H9 (cell line): ENCODE results near the gene TK2. TPM values are rescaled to one million over a fixed set of nuclear protein-coding genes. Genes with fewer than 3 reads are reported as not detected.

Source experiments
- DNase-seq: peaks from one replicate; pipeline ENCODE4 v3.0.0-alpha.2; 2017
- H2AFZ ChIP-seq: one replicate; pipeline ENCODE4 v1.6.1; 2013; ENCODE audit warnings: mild to moderate bottlenecking, low read length, control low read depth, moderate library complexity
- H2AK5ac ChIP-seq: 2 replicates; pipeline ENCODE4 v1.6.1; 2013; ENCODE audit warnings: low read length, control low read depth, mixed read lengths; ENCODE audit not compliant: insufficient read length
- H2BK120ac ChIP-seq: one replicate; pipeline ENCODE4 v1.6.1; 2013; ENCODE audit warnings: low read depth, mild to moderate bottlenecking, low read length, control low read depth, inconsistent platforms; ENCODE audit not compliant: poor library complexity, severe bottlenecking
- H2BK12ac ChIP-seq: 2 replicates; pipeline ENCODE4 v1.6.1; 2013; ENCODE audit warnings: low read length, control low read depth, mixed read lengths, low read depth; ENCODE audit not compliant: insufficient read length
- H2BK15ac ChIP-seq: 2 replicates; pipeline ENCODE4 v1.6.1; 2013; ENCODE audit warnings: low read depth, low read length, control low read depth
- H2BK20ac ChIP-seq: one replicate; pipeline ENCODE4 v1.6.1; 2013; ENCODE audit warnings: low read depth, mild to moderate bottlenecking, low read length, control low read depth, inconsistent platforms; ENCODE audit not compliant: poor library complexity, severe bottlenecking
- H2BK5ac ChIP-seq: 2 replicates; pipeline ENCODE4 v1.6.1; 2013; ENCODE audit warnings: low read length, control low read depth, mixed read lengths; ENCODE audit not compliant: insufficient read length
- H3K14ac ChIP-seq: 2 replicates; pipeline ENCODE4 v1.6.1; 2013; ENCODE audit warnings: low read length, control low read depth; ENCODE audit not compliant: insufficient read depth
- H3K18ac ChIP-seq: 2 replicates; pipeline ENCODE4 v1.6.1; 2013; ENCODE audit warnings: low read depth, mild to moderate bottlenecking, mixed read lengths, low read length, control low read depth; ENCODE audit not compliant: insufficient read length
- H3K23ac ChIP-seq: 2 replicates; pipeline ENCODE4 v1.6.1; 2013; ENCODE audit warnings: low read length, control low read depth, mixed read lengths, low read depth; ENCODE audit not compliant: insufficient read length
- H3K23me2 ChIP-seq: 2 replicates; pipeline ENCODE4 v1.6.1; 2013; ENCODE audit warnings: low read depth, mild to moderate bottlenecking, mixed read lengths, low read length, control low read depth; ENCODE audit not compliant: insufficient read length, poor library complexity, severe bottlenecking
- H3K27ac ChIP-seq: 2 replicates; pipeline ENCODE4 v1.5.1; 2013; ENCODE audit warnings: low read length, control low read depth, mixed read lengths, low read depth; ENCODE audit not compliant: insufficient read length
- H3K27me3 ChIP-seq: 2 replicates; pipeline ENCODE4 v1.6.1; 2013; ENCODE audit warnings: low read length, control low read depth, inconsistent platforms; ENCODE audit not compliant: insufficient read depth
- H3K4ac ChIP-seq: 2 replicates; pipeline ENCODE4 v1.6.1; 2013; ENCODE audit warnings: low read depth, mild to moderate bottlenecking, control low read depth, inconsistent platforms, low read length, moderate library complexity
- H3K4me1 ChIP-seq: 2 replicates; pipeline ENCODE4 v1.6.1; 2013; ENCODE audit warnings: low read length, control low read depth, inconsistent platforms; ENCODE audit not compliant: insufficient read depth
- H3K4me2 ChIP-seq: 2 replicates; pipeline ENCODE4 v1.6.1; 2013; ENCODE audit warnings: low read length, control low read depth, mixed read lengths; ENCODE audit not compliant: insufficient read length, insufficient read depth
- H3K56ac ChIP-seq: 2 replicates; pipeline ENCODE4 v1.6.1; 2013; ENCODE audit warnings: low read depth, mild to moderate bottlenecking, mixed read lengths, low read length, control low read depth; ENCODE audit not compliant: insufficient read length
- H3K79me1 ChIP-seq: 2 replicates; pipeline ENCODE4 v1.6.1; 2013; ENCODE audit warnings: low read depth, mild to moderate bottlenecking, moderate library complexity, low read length, control low read depth, inconsistent platforms; ENCODE audit not compliant: insufficient read depth, poor library complexity, severe bottlenecking
- H3K79me2 ChIP-seq: 2 replicates; pipeline ENCODE4 v1.6.1; 2013; ENCODE audit warnings: low read length, control low read depth, inconsistent platforms; ENCODE audit not compliant: insufficient read depth
- H3K9ac ChIP-seq: 2 replicates; pipeline ENCODE4 v1.6.1; 2013; ENCODE audit warnings: low read length, control low read depth, mixed read lengths; ENCODE audit not compliant: insufficient read length; ENCODE audit errors: extremely low read depth
- H3K9me3 ChIP-seq: one replicate; pipeline ENCODE4 v1.6.1; 2013; ENCODE audit warnings: low read depth, low read length, inconsistent platforms; ENCODE audit not compliant: control insufficient read depth
- H3T11ph ChIP-seq: one replicate; pipeline ENCODE4 v1.6.1; 2013; ENCODE audit warnings: mild to moderate bottlenecking, low read length, control low read depth, inconsistent platforms
- H4K20me1 ChIP-seq: one replicate; pipeline ENCODE4 v1.6.1; 2013; ENCODE audit not compliant: control insufficient read depth, insufficient read length, insufficient read depth
- H4K5ac ChIP-seq: 2 replicates; pipeline ENCODE4 v1.6.1; 2013; ENCODE audit warnings: low read depth, mild to moderate bottlenecking, mixed read lengths, low read length, control low read depth; ENCODE audit not compliant: insufficient read length
- H4K8ac ChIP-seq: replicated peaks from 2 replicates; pipeline ENCODE4 v1.6.1; 2013; ENCODE audit warnings: low read length, control low read depth, mixed read lengths, low read depth; ENCODE audit not compliant: insufficient read length
- H4K91ac ChIP-seq: 2 replicates; pipeline ENCODE4 v1.6.1; 2013; ENCODE audit warnings: low read depth, mild to moderate bottlenecking, moderate library complexity, mixed read lengths, low read length, control low read depth; ENCODE audit not compliant: insufficient read length
- H3K27ac Mint-ChIP-seq, 3 experiments: 2 replicates in 2 of 3; 3 replicates in 1 of 3; pipeline ENCODE4 v1.8.0; 2020 to 2021; ENCODE audit warnings: mixed read lengths in 3 of 3, mild to moderate bottlenecking in 1 of 3, moderate library complexity in 1 of 3
- H3K27me3 Mint-ChIP-seq: 2 replicates; pipeline ENCODE4 v1.8.0; 2021; ENCODE audit warnings: low read depth, mild to moderate bottlenecking, moderate library complexity, mixed read lengths
- H3K36me3 Mint-ChIP-seq, 3 experiments: 2 replicates in 2 of 3; 3 replicates in 1 of 3; pipeline ENCODE4 v1.8.0; 2020 to 2021; ENCODE audit warnings: low read depth in 3 of 3, mixed read lengths in 3 of 3; ENCODE audit not compliant: insufficient read depth in 1 of 3
- H3K4me1 Mint-ChIP-seq, 2 experiments: 2 replicates each; pipeline ENCODE4 v1.8.0; 2020; ENCODE audit warnings: mixed read lengths in 2 of 2
- H3K4me3 Mint-ChIP-seq, 2 experiments: 2 replicates in 1 of 2; 3 replicates in 1 of 2; pipeline ENCODE4 v1.8.0; 2020 to 2021; ENCODE audit warnings: mild to moderate bottlenecking in 2 of 2, mixed read lengths in 2 of 2, moderate library complexity in 1 of 2
- H3K9me3 Mint-ChIP-seq, 2 experiments: 2 replicates in 1 of 2; 3 replicates in 1 of 2; pipeline ENCODE4 v1.8.0; 2020; ENCODE audit warnings: mild to moderate bottlenecking in 2 of 2, mixed read lengths in 2 of 2, moderate library complexity in 1 of 2
- WGBS: extraction: QIAGEN DNeasy Blood & Tissue Kit; methylation state at CpG from one replicate; pipeline ENCODE4 v1.1.7; 2013; ENCODE audit warnings: missing lambda C conversion rate, low lambda C conversion rate, mixed read lengths; ENCODE audit not compliant: insufficient read length; ENCODE audit errors: extremely low coverage; 5-methylcytosine and 5-hydroxymethylcytosine counted together
- total RNA-seq: library from RNA; stranded (reverse); gene quantifications from 2 replicates; pipeline ENCODE4 v1.2.1, GENCODE V29; 2021
- TF ChIP-seq, protein P1 (sequence below): fragments of 200-600 bp; sonication (generic); conservative IDR thresholded peaks from 3 replicates; pipeline ENCODE4 v1.8.0; 2021; ENCODE audit warnings: antibody characterized with exemption, mild to moderate bottlenecking

Gene TK2
- total RNA-seq, 1 experiment from 2014 or later = 5.2 TPM

DNA sequence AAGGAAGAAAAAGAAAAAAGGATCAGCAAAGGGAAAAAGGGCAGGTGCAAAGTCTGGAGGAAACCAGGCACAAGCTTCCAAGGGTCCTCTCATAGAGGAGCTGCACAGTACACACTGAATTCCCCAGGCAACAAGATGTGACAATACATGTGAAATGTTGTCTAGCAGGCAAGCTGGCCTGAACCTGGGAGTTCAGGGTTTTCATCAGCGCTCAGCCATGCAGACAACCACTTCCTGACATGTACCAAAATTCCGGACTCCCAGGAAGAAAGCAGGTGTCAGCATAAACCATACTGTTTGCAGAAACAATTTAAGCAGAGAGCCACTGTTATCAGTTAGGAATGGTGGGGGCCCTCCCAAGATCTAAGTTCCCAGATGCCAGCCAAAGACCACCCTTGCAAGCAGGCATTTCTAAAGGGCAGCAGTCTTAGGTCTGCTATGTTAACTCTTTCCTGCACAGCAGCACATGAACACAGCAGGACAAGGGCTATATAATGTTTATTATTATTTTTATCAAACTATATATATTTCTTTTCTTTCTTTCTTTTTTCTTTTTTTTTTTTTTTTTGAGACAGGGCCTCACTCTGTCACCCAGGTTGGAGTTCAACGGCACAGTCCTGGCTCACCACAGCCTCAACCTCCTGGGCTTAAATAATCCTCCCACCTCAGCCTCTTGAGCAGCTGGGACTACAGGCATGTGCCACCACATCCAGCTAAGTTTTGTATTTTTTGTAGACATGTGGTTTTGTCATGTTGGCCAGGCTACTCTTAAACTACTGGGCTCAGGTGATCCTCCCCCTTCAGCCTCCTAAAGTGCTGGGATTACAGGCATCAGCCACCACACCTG is 10.1 kb downstream of the TK2 start:
- H3K14ac ChIP-seq = no peak overlapping the region
- no peaks in the 10 kb centered on the region for H3K9me3 Mint-ChIP-seq
- TF ChIP-seq, protein P1, sequence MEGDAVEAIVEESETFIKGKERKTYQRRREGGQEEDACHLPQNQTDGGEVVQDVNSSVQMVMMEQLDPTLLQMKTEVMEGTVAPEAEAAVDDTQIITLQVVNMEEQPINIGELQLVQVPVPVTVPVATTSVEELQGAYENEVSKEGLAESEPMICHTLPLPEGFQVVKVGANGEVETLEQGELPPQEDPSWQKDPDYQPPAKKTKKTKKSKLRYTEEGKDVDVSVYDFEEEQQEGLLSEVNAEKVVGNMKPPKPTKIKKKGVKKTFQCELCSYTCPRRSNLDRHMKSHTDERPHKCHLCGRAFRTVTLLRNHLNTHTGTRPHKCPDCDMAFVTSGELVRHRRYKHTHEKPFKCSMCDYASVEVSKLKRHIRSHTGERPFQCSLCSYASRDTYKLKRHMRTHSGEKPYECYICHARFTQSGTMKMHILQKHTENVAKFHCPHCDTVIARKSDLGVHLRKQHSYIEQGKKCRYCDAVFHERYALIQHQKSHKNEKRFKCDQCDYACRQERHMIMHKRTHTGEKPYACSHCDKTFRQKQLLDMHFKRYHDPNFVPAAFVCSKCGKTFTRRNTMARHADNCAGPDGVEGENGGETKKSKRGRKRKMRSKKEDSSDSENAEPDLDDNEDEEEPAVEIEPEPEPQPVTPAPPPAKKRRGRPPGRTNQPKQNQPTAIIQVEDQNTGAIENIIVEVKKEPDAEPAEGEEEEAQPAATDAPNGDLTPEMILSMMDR = no peak
- H3K79me2 ChIP-seq = no peaks in the 10 kb centered on the region
- H3K27ac ChIP-seq = no peak overlapping the region
- no peak overlapping the region for H2BK12ac ChIP-seq
- H3K27me3 Mint-ChIP-seq = no peaks in the 10 kb centered on the region
- H2BK120ac ChIP-seq = no peak overlapping the region
- no peak overlapping the region for H3K9ac ChIP-seq
- H3K4me1 Mint-ChIP-seq = peaks cover 13 to 14% of the 10 kb centered on the region in 2 experiments
- no peaks in the 10 kb centered on the region for H3K9me3 ChIP-seq
- no peak overlapping the region for H2BK15ac ChIP-seq
- H3K4me1 ChIP-seq = peaks cover 8% of the 10 kb centered on the region; the same call in 1 of the 2 replicates
- H3K27me3 ChIP-seq = no peaks in the 10 kb centered on the region
- H3K4ac ChIP-seq = no peak overlapping the region
- no peaks in the 10 kb centered on the region; a peak in 1 of 7 replicates for H3K36me3 Mint-ChIP-seq
- no peak overlapping the region for H3K18ac ChIP-seq
- no peak overlapping the region for H3K4me2 ChIP-seq
- H3K23ac ChIP-seq = no peak overlapping the region
- H4K8ac ChIP-seq = no peak overlapping the region
- no CpG with 5 or more reads among the region's 3 CpGs for whole genome bisulfite sequencing
- no peaks in the 10 kb centered on the region for H4K20me1 ChIP-seq
- H3T11ph ChIP-seq = no peak overlapping the region
- H3K79me1 ChIP-seq = no peaks in the 10 kb centered on the region
- no peak overlapping the region for H2BK5ac ChIP-seq
- H3K4me3 Mint-ChIP-seq = no peak overlapping the region
- H4K91ac ChIP-seq = no peak overlapping the region
- no peak overlapping the region for H2AFZ ChIP-seq
- no peak overlapping the region for H2BK20ac ChIP-seq
- H4K5ac ChIP-seq = no peak overlapping the region
- H2AK5ac ChIP-seq = no peak overlapping the region
- H3K56ac ChIP-seq = no peak overlapping the region
- no peak for DNase-seq
- no peak overlapping the region for H3K27ac Mint-ChIP-seq
- H3K23me2 ChIP-seq = no peaks in the 10 kb centered on the region
